Adrenal gland (tissue), 12 donors: ENCODE measurements around the gene RNF5. TPM values are rescaled to one million over a fixed set of nuclear protein-coding genes. Genes with fewer than 3 reads are reported as not detected.

Experiments
- DNase-seq, 7 donors: peaks; one replicate each; pipeline ENCODE4 v3.0.0-alpha.2; 2019 to 2020
- H3K27ac ChIP-seq, 5 donors: fragments of 200-600 bp; sonication (generic) in 4 of 5; 1 replicate in 3 of 5; 2 replicates in 2 of 5; pipeline versions ENCODE4 v1.5.1 to v1.8.0; 2016 to 2020; ENCODE audit warnings: mild to moderate bottlenecking in 1 of 5
- H3K27me3 ChIP-seq: fragments of 200-600 bp; 2 replicates; pipeline ENCODE4 v1.8.0; 2021
- H3K36me3 ChIP-seq, 2 donors: fragments of 200-600 bp; replicated peaks in 1 of 2; 1 replicate in 1 of 2; 2 replicates in 1 of 2; pipeline versions ENCODE4 v1.5.1 to v1.8.0; 2018 to 2022
- H3K4me1 ChIP-seq, 2 donors: fragments of 200-600 bp; replicated peaks in 1 of 2; 1 replicate in 1 of 2; 2 replicates in 1 of 2; pipeline versions ENCODE4 v1.5.1 to v1.8.0; 2018 to 2021
- H3K4me3 ChIP-seq, 4 donors: fragments of 200-600 bp; sonication (generic) in 3 of 4; one replicate each; pipeline ENCODE4 v1.5.1; 2016 to 2018
- H3K9me3 ChIP-seq, 3 donors: fragments of 200-600 bp; sonication (generic) in 1 of 3; replicated peaks in 1 of 3; 1 replicate in 2 of 3; 2 replicates in 1 of 3; pipeline versions ENCODE4 v1.5.1 to v1.8.0; 2016 to 2021
- CTCF ChIP-seq, 6 experiments: fragments of 450-650 bp in 4 of 6; fragments of 200-600 bp in 2 of 6; sonication (generic) in 1 of 6; IDR thresholded peaks; 1 replicate in 5 of 6; 2 replicates in 1 of 6; pipeline versions ENCODE4 v1.5.1 to v1.8.0; 2016 to 2021; ENCODE audit warnings: antibody characterized with exemption in 6 of 6, mild to moderate bottlenecking in 2 of 6, moderate library complexity in 1 of 6
- POLR2A ChIP-seq, 2 donors: fragments of 450-650 bp; IDR thresholded peaks; one replicate each; pipeline ENCODE4 v1.6.1; 2017; ENCODE audit warnings: antibody characterized with exemption in 2 of 2, mild to moderate bottlenecking in 2 of 2, moderate library complexity in 1 of 2
- WGBS, 4 donors: extraction: QIAGEN DNeasy Blood & Tissue Kit in 2 of 4; methylation state at CpG; one replicate each; pipeline versions ENCODE4 v1.1.5 to v1.1.7; 2013 to 2017; 5-methylcytosine and 5-hydroxymethylcytosine counted together
- intact Hi-C, 2 donors: fragments of 100-400 bp; cut with DNase I; formaldehyde crosslinking; loops; one replicate each; pipeline versions ENCODE4 v1.14.1 to v1.15.0; 2022 to 2023
- polyA plus RNA-seq, 3 donors: library from polyadenylated mRNA; stranded (reverse); fragments of 200-250 nt in 2 of 3; fragments of 350-450 nt in 1 of 3; fragmentation: Illumina TruSeq in 1 of 3; extraction: RNeasy Lipid Tissue Mini Kit (QIAGEN cat#74804) in 1 of 3; gene quantifications; one replicate each; pipeline ENCODE4 v1.2.3, GENCODE V29; 2013 to 2014
- total RNA-seq, 9 donors: library from RNA; depleted of rRNA in 4 of 9; stranded (reverse); fragments of >200 nt in 4 of 9; fragments of 120-200 nt in 1 of 9; fragmentation: NEBNext Ultra II Directional in 1 of 9; extraction: Animal tissue kit (Norgen Biotek cat#: 25700) in 1 of 9; gene quantifications; one replicate each; pipeline versions ENCODE4 v1.1.0 to v1.2.4, GENCODE V29; 2013 to 2023
- donor health status: healthy with polysubstance abuse.
- donor health status: Bipolar disorder and iron deficiency.
- donor health status: DM: yes; HTN: yes; CAD: no.
- donor health status: DM: no; HTN: no; CAD: no.
- donor health status: DM: no; HTN: no; CAD: no.
- donor health status: DM: yes; HTN: yes; CAD: no.

The RNF5 gene
- total and polyA plus RNA-seq, 12 donors = 47.2 to 146 (median 110) TPM

DNA sequence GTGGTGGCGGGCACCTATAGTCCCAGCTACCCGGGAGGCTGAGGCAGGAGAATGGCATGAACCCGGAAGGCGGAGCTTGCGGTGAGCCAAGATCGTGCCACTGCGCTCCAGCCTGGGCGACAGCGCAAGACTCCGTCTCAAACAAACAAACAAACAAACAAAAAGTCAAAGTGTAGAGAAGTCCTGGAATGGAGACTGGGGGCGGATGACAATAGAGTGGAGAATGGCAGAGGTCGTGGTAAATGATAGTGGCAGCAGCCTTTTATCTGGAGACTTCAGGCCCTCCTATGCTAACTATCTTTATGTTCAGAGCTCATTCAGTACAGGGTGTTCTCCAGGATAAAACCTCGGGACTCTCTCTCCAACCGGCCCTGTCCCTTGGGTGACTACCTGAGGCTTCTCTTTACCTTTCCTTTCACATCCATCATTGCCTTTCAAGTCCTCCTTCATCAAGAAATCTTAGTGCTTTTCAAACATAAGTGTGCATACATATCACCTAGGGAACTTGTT lies 46.7 kb upstream of the RNF5 start:
- Histone ChIP-seq H3K36me3 (no peaks in the 10 kb centered on the region), H3K27me3 (no peaks in the 10 kb centered on the region), H3K9me3 (no peaks in the 10 kb centered on the region), H3K4me3 (no peak overlapping the region), H3K4me1 (peaks cover 20 to 25% of the 10 kb centered on the region in 2 donors), H3K27ac (no peak overlapping the region)
- DNase-seq = peak in 1 of 7 donors; percentile 12
- WGBS, 4 donors = 88 to 92% (median 90%) methylated on average over 14 of the region's 14 CpGs
- TF ChIP-seq CTCF (IDR thresholded peaks at IDR 0.05) = no peak
- TF ChIP-seq POLR2A (IDR thresholded peaks at IDR 0.05) = no peak
- intact Hi-C loops = no loop called here

- Histone ChIP-seq H3K4me3 (no peak overlapping the region), H3K9me3 (no peaks in the 10 kb centered on the region), H3K4me1 (peaks cover 17 to 19% of the 10 kb centered on the region in 2 donors), H3K36me3 (no peaks in the 10 kb centered on the region), H3K27ac (no peak overlapping the region), H3K27me3 (no peaks in the 10 kb centered on the region)
- peak in 1 of 7 donors; percentile 12 for DNase-seq
- TF ChIP-seq CTCF (IDR thresholded peaks at IDR 0.05) (no peak), POLR2A (IDR thresholded peaks at IDR 0.05) (no peak)
- intact Hi-C loops = no loop called here
These were observed 46.1 kb upstream of the RNF5 start for GRCh38 chr6:32132110-32132509.

- Histone ChIP-seq H3K4me3 (no peak overlapping the region), H3K27me3 (no peaks in the 10 kb centered on the region), H3K36me3 (no peaks in the 10 kb centered on the region), H3K9me3 (no peaks in the 10 kb centered on the region), H3K4me1 (peaks cover 9 to 10% of the 10 kb centered on the region in 2 donors), H3K27ac (no peak overlapping the region)
- no peak for DNase-seq
- WGBS, 4 donors = 71 to 83% (median 79%) methylated on average over 4 of the region's 4 CpGs
- TF ChIP-seq POLR2A (IDR thresholded peaks at IDR 0.05) (no peak), CTCF (IDR thresholded peaks at IDR 0.05) (no peak)
- intact Hi-C loops = no loop called here
These were observed 44.4 kb upstream of the RNF5 start for GRCh38 chr6:32133786-32134185.

- Histone ChIP-seq H3K9me3 (no peaks in the 10 kb centered on the region), H3K27ac (no peak overlapping the region), H3K27me3 (no peaks in the 10 kb centered on the region), H3K4me3 (no peak overlapping the region), H3K4me1 (peaks cover 0 to 6% of the 10 kb centered on the region in 2 donors), H3K36me3 (no peaks in the 10 kb centered on the region)
- no peak for DNase-seq
- no peak for TF ChIP-seq CTCF (IDR thresholded peaks at IDR 0.05)
- TF ChIP-seq POLR2A (IDR thresholded peaks at IDR 0.05) = no peak
- intact Hi-C loops = no loop called here
These were observed 40.8 kb upstream of the RNF5 start for GRCh38 chr6:32137454-32137853.
